Breast epithelium (tissue), 4 donors: Measurements from ENCODE around the gene EIPR1. TPM values are rescaled to one million over a fixed set of nuclear protein-coding genes. Genes with fewer than 3 reads are reported as not detected.

ENCODE experiments used
- DNase-seq, 2 donors: peaks; one replicate each; pipeline ENCODE4 v3.0.0-alpha.2; 2019; ENCODE audit warnings: low spot score in 2 of 2
- H3K27ac ChIP-seq, 2 donors: fragments of 200-600 bp; sonication (generic) in 1 of 2; one replicate each; pipeline ENCODE4 v1.5.1; 2016 to 2019; ENCODE audit warnings: mild to moderate bottlenecking in 1 of 2
- H3K27me3 ChIP-seq, 2 donors: fragments of 200-600 bp; sonication (generic) in 1 of 2; one replicate each; pipeline versions ENCODE4 v1.5.1 to v1.6.0; 2017 to 2019; ENCODE audit warnings: control low read depth in 1 of 2, mild to moderate bottlenecking in 1 of 2
- H3K36me3 ChIP-seq: fragments of 200-600 bp; one replicate; pipeline ENCODE4 v1.5.1; 2019
- H3K4me1 ChIP-seq, 2 donors: fragments of 200-600 bp; sonication (generic); one replicate each; pipeline ENCODE4 v1.5.1; 2016 to 2019; ENCODE audit warnings: control low read depth in 1 of 2
- H3K4me3 ChIP-seq, 3 donors: fragments of 200-600 bp; sonication (generic); 1 replicate in 2 of 3; 2 replicates in 1 of 3; pipeline ENCODE4 v1.5.1; 2016 to 2019; ENCODE audit warnings: mild to moderate bottlenecking in 3 of 3, moderate library complexity in 2 of 3
- H3K9me3 ChIP-seq, 2 donors: fragments of 200-600 bp; sonication (generic) in 1 of 2; one replicate each; pipeline ENCODE4 v1.5.1; 2016 to 2019; ENCODE audit warnings: control low read depth in 1 of 2
- CTCF ChIP-seq, 3 donors: fragments of 450-650 bp; IDR thresholded peaks; one replicate each; pipeline ENCODE4 v1.5.1; 2016 to 2017; ENCODE audit warnings: antibody characterized with exemption in 3 of 3, mild to moderate bottlenecking in 3 of 3, moderate library complexity in 3 of 3
- POLR2A ChIP-seq: fragments of 450-650 bp; IDR thresholded peaks from one replicate; pipeline ENCODE4 v1.6.1; 2016; ENCODE audit warnings: antibody characterized with exemption, mild to moderate bottlenecking, moderate library complexity
- POLR2AphosphoS5 ChIP-seq, 3 donors: sonication (generic); formaldehyde crosslinking; IDR thresholded peaks; one replicate each; pipeline ENCODE4 v1.6.1; 2017; ENCODE audit warnings: antibody characterized with exemption in 3 of 3
- intact Hi-C: fragments of 100-400 bp; cut with DNase I; formaldehyde crosslinking; loops from one replicate; pipeline ENCODE4 v1.15.1; 2023; ENCODE audit warnings: low total_unique reads
- total RNA-seq, 3 donors: library from RNA; depleted of rRNA; stranded (reverse); fragments of >200 nt; gene quantifications; one replicate each; pipeline ENCODE4 v1.1.0, GENCODE V29; 2016

The EIPR1 gene
- total RNA-seq, 3 donors from 2014 or later, result 12.8 to 31.0 (median 23.3) TPM

GRCh38 chr2:3187467-3187866, 190.2 kb downstream of the EIPR1 start:
- DNase-seq, result no peak
- H3K4me1 ChIP-seq, result no peaks in the 10 kb centered on the region

GRCh38 chr2:3186766-3187165, 190.9 kb downstream of the EIPR1 start:
- H3K36me3 ChIP-seq, result no peaks in the 10 kb centered on the region
- no peak overlapping the region for H3K27ac ChIP-seq
- H3K4me1 ChIP-seq, result no peaks in the 10 kb centered on the region
- H3K27me3 ChIP-seq, result no peaks in the 10 kb centered on the region
- DNase-seq, result no peak
- TF ChIP-seq POLR2A (no peak), CTCF (IDR thresholded peaks at IDR 0.05) (no peak), POLR2AphosphoS5 (IDR thresholded peaks at IDR 0.05) (no peak)
- no peaks in the 10 kb centered on the region for H3K9me3 ChIP-seq
- H3K4me3 ChIP-seq, result no peak overlapping the region
- intact Hi-C loops, result no loop called here

More at GRCh38 chr2:3187467-3187866, 190.2 kb downstream of the EIPR1 start:
- TF ChIP-seq POLR2AphosphoS5 (IDR thresholded peaks at IDR 0.05) (no peak), POLR2A (no peak), CTCF (IDR thresholded peaks at IDR 0.05) (no peak)
- intact Hi-C loops, result no loop called here
- no peak overlapping the region for H3K27ac ChIP-seq
- H3K9me3 ChIP-seq, result no peaks in the 10 kb centered on the region
- no peaks in the 10 kb centered on the region for H3K36me3 ChIP-seq
- H3K27me3 ChIP-seq, result no peaks in the 10 kb centered on the region
- H3K4me3 ChIP-seq, result no peak overlapping the region

GRCh38 chr2:3185910-3186309, 191.7 kb downstream of the EIPR1 start:
- Histone ChIP-seq H3K27ac (no peak overlapping the region), H3K9me3 (no peaks in the 10 kb centered on the region), H3K36me3 (no peaks in the 10 kb centered on the region), H3K27me3 (no peaks in the 10 kb centered on the region), H3K4me3 (no peak overlapping the region), H3K4me1 (no peaks in the 10 kb centered on the region)
- DNase-seq, result no peak
- intact Hi-C loops, result no loop called here
- TF ChIP-seq POLR2A (no peak), POLR2AphosphoS5 (IDR thresholded peaks at IDR 0.05) (no peak), CTCF (IDR thresholded peaks at IDR 0.05) (no peak)

GRCh38 chr2:3185256-3185655, 192.4 kb downstream of the EIPR1 start:
- no peak for DNase-seq
- Histone ChIP-seq H3K27ac (no peak overlapping the region), H3K27me3 (no peaks in the 10 kb centered on the region), H3K9me3 (no peaks in the 10 kb centered on the region), H3K4me3 (no peak overlapping the region), H3K4me1 (no peaks in the 10 kb centered on the region), H3K36me3 (no peaks in the 10 kb centered on the region)
- TF ChIP-seq POLR2A (no peak), CTCF (IDR thresholded peaks at IDR 0.05) (no peak), POLR2AphosphoS5 (IDR thresholded peaks at IDR 0.05) (no peak)
- intact Hi-C loops, result no loop called here

GRCh38 chr2:3184167-3184566, 193.5 kb downstream of the EIPR1 start:
- Histone ChIP-seq H3K4me3 (no peak overlapping the region), H3K27me3 (no peaks in the 10 kb centered on the region), H3K9me3 (no peaks in the 10 kb centered on the region), H3K4me1 (no peaks in the 10 kb centered on the region), H3K27ac (no peak overlapping the region), H3K36me3 (no peaks in the 10 kb centered on the region)
- intact Hi-C loops, result no loop called here
- DNase-seq, result no peak
- no peak for TF ChIP-seq POLR2AphosphoS5 (IDR thresholded peaks at IDR 0.05)
- TF ChIP-seq POLR2A, result no peak
- TF ChIP-seq CTCF (IDR thresholded peaks at IDR 0.05), result no peak
